A549 treated with RU486 at 1 μM for 4 hours (cell line): ENCODE measurements around the gene DEFB123. TPM values are rescaled to one million over a fixed set of nuclear protein-coding genes. Genes with fewer than 3 reads are reported as not detected.

Experiments
- total RNA-seq: library from RNA; stranded (reverse); fragments of 200-300 nt; extraction: Qiagen RNA extraction; gene quantifications from 5 replicates; pipeline ENCODE4 v1.2.3, GENCODE V29; 2022; ENCODE audit warnings: low read depth

DEFB123 gene, protein sequence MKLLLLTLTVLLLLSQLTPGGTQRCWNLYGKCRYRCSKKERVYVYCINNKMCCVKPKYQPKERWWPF
- not detected in 5 replicates for total RNA-seq

DNA sequence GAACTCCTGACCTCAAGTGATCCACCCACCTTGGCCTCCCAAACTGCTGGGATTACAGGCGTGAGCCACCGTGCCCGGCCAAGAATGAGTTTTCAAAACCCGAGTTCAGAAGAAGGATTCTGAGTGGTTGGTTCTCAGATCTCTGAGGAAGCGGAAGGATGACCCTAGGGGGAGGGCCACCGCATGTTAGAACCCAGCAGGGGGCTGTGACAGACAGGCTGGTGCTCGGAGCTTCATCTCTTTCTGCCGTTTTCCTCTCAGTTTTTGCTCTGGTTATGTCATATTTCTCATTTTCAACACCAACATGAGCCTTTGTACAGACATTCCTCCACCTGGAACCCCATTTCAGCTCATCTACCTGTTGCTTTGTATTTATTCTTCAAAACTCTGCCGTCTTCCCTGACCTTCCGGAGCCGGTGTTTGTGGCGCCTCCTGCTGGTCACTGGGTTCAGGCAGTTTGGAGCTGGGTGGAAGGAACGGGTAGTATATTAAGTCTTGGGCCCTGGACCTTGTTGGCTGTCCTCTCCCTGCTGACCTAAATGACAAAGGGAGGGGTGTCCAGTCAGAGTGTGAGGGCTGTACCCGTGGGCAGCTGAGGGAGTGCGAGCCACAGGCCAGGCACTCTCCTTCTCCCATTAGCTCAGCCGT, at the start of gene DEFB123:
TSS of gene DEFB123 (plus strand) at position 621 of the 648 bp plus-strand sequence. CDS start 67 bp downstream, outside the sequence.

DNA sequence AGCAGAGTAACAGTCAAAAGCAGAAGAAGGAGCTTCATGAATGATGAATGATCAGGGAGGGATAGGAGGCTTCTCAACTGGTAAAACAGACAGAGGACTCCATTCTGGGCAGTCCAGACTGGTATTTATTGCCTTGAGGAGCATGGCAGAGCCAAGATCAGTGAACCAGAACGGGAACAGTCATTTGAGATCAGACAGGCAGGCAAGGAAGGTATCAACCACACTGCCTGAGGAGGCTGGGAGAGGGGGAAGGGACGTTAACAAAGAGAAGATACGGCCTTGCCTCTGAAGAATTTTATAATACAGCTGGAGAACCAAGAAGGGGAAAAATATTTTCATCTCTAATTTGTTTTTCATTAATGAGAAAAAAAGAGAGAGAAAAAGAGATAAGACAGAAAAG, 34.3 kb upstream of the DEFB123 start, which contains the start of gene DEFB121:
TSS of gene DEFB121 (minus strand) at position 101 of the 400 bp plus-strand sequence. CDS start at position 38, 63 bp downstream.

DNA sequence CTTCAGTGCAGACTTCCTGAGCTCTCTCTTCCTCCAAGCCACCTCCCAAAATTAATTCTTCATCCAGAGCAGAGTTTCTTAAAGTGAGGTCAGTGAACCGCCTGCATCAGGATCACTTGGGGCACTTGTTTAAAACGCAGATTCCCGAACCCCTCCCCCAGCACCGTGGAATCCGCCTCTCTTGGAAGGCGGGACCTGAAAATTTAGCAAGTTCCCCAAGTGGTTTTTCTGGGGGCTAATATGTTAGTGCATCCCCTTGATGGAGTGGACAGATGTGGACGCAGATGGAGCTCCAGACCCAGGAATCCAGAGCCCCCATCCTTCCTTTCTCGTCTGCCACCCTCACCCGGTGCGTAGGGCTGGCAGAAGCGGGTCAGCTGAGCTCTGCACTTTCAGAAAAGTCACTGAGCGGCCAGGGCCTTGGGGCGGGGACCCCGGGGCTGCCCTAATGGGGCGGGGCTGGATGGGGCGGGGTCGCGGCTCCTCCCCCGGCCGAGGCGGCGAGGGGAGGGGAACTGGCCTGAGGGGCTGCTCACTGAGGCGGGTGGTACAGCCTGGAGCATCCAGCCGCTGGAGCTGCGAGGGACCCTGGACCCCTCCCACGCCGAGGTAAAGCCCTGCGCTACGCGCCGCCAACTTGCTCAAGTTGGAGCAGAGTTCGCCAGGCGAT, 34.5 kb downstream of the DEFB123 start, which contains the start of the genes DEFB124 and REM1:
TSS of gene DEFB124 (minus strand) at position 370 of the 670 bp plus-strand sequence. CDS start 2,114 bp downstream, outside the sequence.
TSS of gene REM1 (plus strand) at position 531 of the 670 bp plus-strand sequence. CDS start 1,158 bp downstream, outside the sequence.

Other genes with a start within 250 kb of the DEFB123 start
- not detected in 5 replicates for gene DEFB115, start 183.0 kb upstream of the DEFB123 start, total RNA-seq
- not detected in 5 replicates for gene DEFB116, start 132.0 kb upstream of the DEFB123 start, total RNA-seq
- gene DEFB118, start 72.0 kb upstream of the DEFB123 start, total RNA-seq, result not detected in 5 replicates
- gene DEFB119, start 50.0 kb upstream of the DEFB123 start, total RNA-seq, result not detected in 5 replicates
- gene DEFB121, start 34.4 kb upstream of the DEFB123 start, total RNA-seq, result not detected in 5 replicates
- not detected in 5 replicates for gene DEFB124, start 34.5 kb downstream of the DEFB123 start, total RNA-seq
- gene REM1, start 34.7 kb downstream of the DEFB123 start, total RNA-seq, result 0.11 to 0.20 TPM (median 0.15 TPM) in 3 of 5 replicates, not detected in the others
- gene HM13, start 73.8 kb downstream of the DEFB123 start, total RNA-seq, result 200 to 267 TPM (median 242 TPM) in 5 replicates
- gene ID1, start 164.7 kb downstream of the DEFB123 start, total RNA-seq, result 204 to 340 TPM (median 288 TPM) in 5 replicates
- gene COX4I2, start 197.3 kb downstream of the DEFB123 start, total RNA-seq, result not detected in 5 replicates